Measurements from ENCODE around the gene PPP1R3A. TPM values are rescaled to one million over a fixed set of nuclear protein-coding genes. Genes with fewer than 3 reads are reported as not detected.

Gene PPP1R3A
- polyA plus RNA-seq, 4 donors = 0.01 to 0.27 (median 0.07) TPM; not detected in 1

GRCh38 chr7:113904521-113904920 lies 14.3 kb downstream of the PPP1R3A start:
- Histone ChIP-seq H3K27me3 (ENCODE audit: control insufficient read depth in 3 of 3, insufficient read depth in 3 of 3, low read length in 3 of 3) (no peaks in the 10 kb centered on the region), H3K4me3 (ENCODE audit: low read depth in 1 of 3, low read length in 3 of 3) (no peak overlapping the region), H3K4me1 (ENCODE audit: control insufficient read depth in 3 of 3, insufficient read depth in 2 of 3, low read depth in 1 of 3, low read length in 2 of 3) (no peaks in the 10 kb centered on the region), H3K36me3 (ENCODE audit: control insufficient read depth in 3 of 3, insufficient read depth in 2 of 3, low read depth in 1 of 3, low read length in 3 of 3) (no peaks in the 10 kb centered on the region), H3K27ac (ENCODE audit: low read depth in 1 of 3, low read length in 2 of 3) (no peak overlapping the region), H3K9me3 (ENCODE audit: control insufficient read depth in 2 of 2, insufficient read depth in 1 of 2, low read depth in 1 of 2, low read length in 1 of 2) (no peaks in the 10 kb centered on the region)
- FAIRE-seq (no peak), DNase-seq (no peak)
- 70 to 72% (median 72%) methylated on average over 1 of the region's 1 CpG for WGBS, 3 donors

GRCh38 chr7:113892818-113893217 lies 26.0 kb downstream of the PPP1R3A start:
- H3K9me3 ChIP-seq (ENCODE audit: control insufficient read depth in 2 of 2, insufficient read depth in 1 of 2, low read depth in 1 of 2, low read length in 1 of 2) = no peaks in the 10 kb centered on the region
- DNase-seq (peak in 1 of 2 donors; percentile 1), FAIRE-seq (no peak)
- H3K27me3 ChIP-seq (ENCODE audit: control insufficient read depth in 3 of 3, insufficient read depth in 3 of 3, low read length in 3 of 3) = no peaks in the 10 kb centered on the region
- H3K4me1 ChIP-seq (ENCODE audit: control insufficient read depth in 3 of 3, insufficient read depth in 2 of 3, low read depth in 1 of 3, low read length in 2 of 3) = no peaks in the 10 kb centered on the region
- WGBS, 3 donors = 8 to 30% (median 25%) methylated on average over 3 of the region's 3 CpGs
- no peak overlapping the region for H3K27ac ChIP-seq (ENCODE audit: low read depth in 1 of 3, low read length in 2 of 3)
- no peaks in the 10 kb centered on the region for H3K36me3 ChIP-seq (ENCODE audit: control insufficient read depth in 3 of 3, insufficient read depth in 2 of 3, low read depth in 1 of 3, low read length in 3 of 3)
- no peak overlapping the region for H3K4me3 ChIP-seq (ENCODE audit: low read depth in 1 of 3, low read length in 3 of 3)

DNA sequence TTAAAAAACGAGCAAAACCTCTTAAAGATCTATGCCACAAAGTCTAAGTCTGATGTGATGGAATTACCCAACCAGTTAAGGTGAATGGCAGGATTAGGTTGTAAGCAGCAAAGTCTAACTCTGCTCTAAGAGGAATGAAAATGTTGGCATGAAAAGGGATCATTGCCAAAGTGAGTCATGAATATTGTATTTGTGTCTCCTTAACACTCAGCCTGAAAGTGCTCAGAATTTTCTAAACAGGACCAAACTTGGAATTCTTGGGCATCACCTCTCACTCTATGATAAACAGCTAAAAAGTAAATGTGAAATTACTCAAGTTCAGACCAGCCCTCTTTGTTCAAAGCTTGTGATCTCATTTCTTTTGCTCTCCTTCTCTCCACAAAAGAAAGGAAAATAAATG lies 27.0 kb downstream of the PPP1R3A start:
- DNase-seq (no peak), FAIRE-seq (no peak)
- no peaks in the 10 kb centered on the region for H3K4me1 ChIP-seq (ENCODE audit: control insufficient read depth in 3 of 3, insufficient read depth in 2 of 3, low read depth in 1 of 3, low read length in 2 of 3)
- H3K9me3 ChIP-seq (ENCODE audit: control insufficient read depth in 2 of 2, insufficient read depth in 1 of 2, low read depth in 1 of 2, low read length in 1 of 2) = no peaks in the 10 kb centered on the region
- WGBS, 3 donors = 58 to 66% (median 59%) methylated on average over 1 of the region's 1 CpG
- no peaks in the 10 kb centered on the region for H3K36me3 ChIP-seq (ENCODE audit: control insufficient read depth in 3 of 3, insufficient read depth in 2 of 3, low read depth in 1 of 3, low read length in 3 of 3)
- no peak overlapping the region for H3K4me3 ChIP-seq (ENCODE audit: low read depth in 1 of 3, low read length in 3 of 3)
- H3K27me3 ChIP-seq (ENCODE audit: control insufficient read depth in 3 of 3, insufficient read depth in 3 of 3, low read length in 3 of 3) = no peaks in the 10 kb centered on the region
- no peak overlapping the region for H3K27ac ChIP-seq (ENCODE audit: low read depth in 1 of 3, low read length in 2 of 3)

GRCh38 chr7:113891031-113891350 lies 27.8 kb downstream of the PPP1R3A start:
- Histone ChIP-seq H3K27ac (ENCODE audit: low read depth in 1 of 3, low read length in 2 of 3) (no peak overlapping the region), H3K9me3 (ENCODE audit: control insufficient read depth in 2 of 2, insufficient read depth in 1 of 2, low read depth in 1 of 2, low read length in 1 of 2) (peaks cover 0 to 2% of the 10 kb centered on the region in 2 donors), H3K4me1 (ENCODE audit: control insufficient read depth in 3 of 3, insufficient read depth in 2 of 3, low read depth in 1 of 3, low read length in 2 of 3) (no peaks in the 10 kb centered on the region), H3K4me3 (ENCODE audit: low read depth in 1 of 3, low read length in 3 of 3) (no peak overlapping the region), H3K36me3 (ENCODE audit: control insufficient read depth in 3 of 3, insufficient read depth in 2 of 3, low read depth in 1 of 3, low read length in 3 of 3) (no peaks in the 10 kb centered on the region), H3K27me3 (ENCODE audit: control insufficient read depth in 3 of 3, insufficient read depth in 3 of 3, low read length in 3 of 3) (no peaks in the 10 kb centered on the region)
- no peak for DNase-seq
- 81 to 87% (median 81%) methylated on average over 2 of the region's 2 CpGs for whole genome bisulfite sequencing, 3 donors
- FAIRE-seq = no peak

GRCh38 chr7:113890331-113891030 lies 28.3 kb downstream of the PPP1R3A start:
- H3K36me3 ChIP-seq (ENCODE audit: control insufficient read depth in 3 of 3, insufficient read depth in 2 of 3, low read depth in 1 of 3, low read length in 3 of 3) = no peaks in the 10 kb centered on the region
- 87 to 90% (median 88%) methylated on average over 2 of the region's 2 CpGs for WGBS, 3 donors
- no peak overlapping the region for H3K27ac ChIP-seq (ENCODE audit: low read depth in 1 of 3, low read length in 2 of 3)
- H3K9me3 ChIP-seq (ENCODE audit: control insufficient read depth in 2 of 2, insufficient read depth in 1 of 2, low read depth in 1 of 2, low read length in 1 of 2) = peaks cover 0 to 3% of the 10 kb centered on the region in 2 donors
- DNase-seq = no peak
- H3K27me3 ChIP-seq (ENCODE audit: control insufficient read depth in 3 of 3, insufficient read depth in 3 of 3, low read length in 3 of 3) = no peaks in the 10 kb centered on the region
- H3K4me1 ChIP-seq (ENCODE audit: control insufficient read depth in 3 of 3, insufficient read depth in 2 of 3, low read depth in 1 of 3, low read length in 2 of 3) = no peaks in the 10 kb centered on the region
- FAIRE-seq = no peak
- no peak overlapping the region for H3K4me3 ChIP-seq (ENCODE audit: low read depth in 1 of 3, low read length in 3 of 3)

DNA sequence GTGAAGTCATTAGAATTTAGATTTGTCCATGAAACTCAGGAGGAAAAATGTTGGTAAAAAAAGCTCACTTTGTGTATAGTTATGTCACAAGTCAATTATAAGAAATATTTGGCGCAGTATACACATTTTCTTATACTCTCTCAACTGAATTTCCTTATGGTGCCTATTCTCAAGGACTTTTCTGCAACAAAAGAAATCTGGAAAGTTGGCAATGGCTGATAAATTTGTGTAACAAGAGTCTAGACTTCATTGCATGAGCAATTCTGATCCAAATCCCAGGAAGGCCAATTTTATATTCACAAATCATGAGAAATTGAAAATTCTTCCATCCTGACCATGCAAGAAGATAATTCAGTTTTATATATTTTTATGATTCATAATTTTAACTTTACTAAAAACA lies 35.7 kb downstream of the PPP1R3A start:
- no peak for DNase-seq
- H3K27ac ChIP-seq (ENCODE audit: low read depth in 1 of 3, low read length in 2 of 3) = no peak overlapping the region
- H3K27me3 ChIP-seq (ENCODE audit: control insufficient read depth in 3 of 3, insufficient read depth in 3 of 3, low read length in 3 of 3) = no peaks in the 10 kb centered on the region
- no peaks in the 10 kb centered on the region for H3K4me1 ChIP-seq (ENCODE audit: control insufficient read depth in 3 of 3, insufficient read depth in 2 of 3, low read depth in 1 of 3, low read length in 2 of 3)
- H3K9me3 ChIP-seq (ENCODE audit: control insufficient read depth in 2 of 2, insufficient read depth in 1 of 2, low read depth in 1 of 2, low read length in 1 of 2) = peaks cover 0 to 5% of the 10 kb centered on the region in 2 donors
- H3K36me3 ChIP-seq (ENCODE audit: control insufficient read depth in 3 of 3, insufficient read depth in 2 of 3, low read depth in 1 of 3, low read length in 3 of 3) = no peaks in the 10 kb centered on the region
- no peak overlapping the region for H3K4me3 ChIP-seq (ENCODE audit: low read depth in 1 of 3, low read length in 3 of 3)
- no peak for FAIRE-seq
- 83 to 90% (median 87%) methylated on average over 1 of the region's 1 CpG for WGBS, 3 donors

GRCh38 chr7:113880559-113880958 lies 38.2 kb downstream of the PPP1R3A start:
- Histone ChIP-seq H3K27me3 (ENCODE audit: control insufficient read depth in 3 of 3, insufficient read depth in 3 of 3, low read length in 3 of 3) (no peaks in the 10 kb centered on the region), H3K27ac (ENCODE audit: low read depth in 1 of 3, low read length in 2 of 3) (no peak overlapping the region), H3K36me3 (ENCODE audit: control insufficient read depth in 3 of 3, insufficient read depth in 2 of 3, low read depth in 1 of 3, low read length in 3 of 3) (no peaks in the 10 kb centered on the region), H3K9me3 (ENCODE audit: control insufficient read depth in 2 of 2, insufficient read depth in 1 of 2, low read depth in 1 of 2, low read length in 1 of 2) (peaks cover 0 to 3% of the 10 kb centered on the region in 2 donors), H3K4me1 (ENCODE audit: control insufficient read depth in 3 of 3, insufficient read depth in 2 of 3, low read depth in 1 of 3, low read length in 2 of 3) (no peaks in the 10 kb centered on the region), H3K4me3 (ENCODE audit: low read depth in 1 of 3, low read length in 3 of 3) (no peak overlapping the region)
- no peak for DNase-seq
- no peak for FAIRE-seq
- 54 to 81% (median 72%) methylated on average over 3 of the region's 3 CpGs for WGBS, 3 donors

DNA sequence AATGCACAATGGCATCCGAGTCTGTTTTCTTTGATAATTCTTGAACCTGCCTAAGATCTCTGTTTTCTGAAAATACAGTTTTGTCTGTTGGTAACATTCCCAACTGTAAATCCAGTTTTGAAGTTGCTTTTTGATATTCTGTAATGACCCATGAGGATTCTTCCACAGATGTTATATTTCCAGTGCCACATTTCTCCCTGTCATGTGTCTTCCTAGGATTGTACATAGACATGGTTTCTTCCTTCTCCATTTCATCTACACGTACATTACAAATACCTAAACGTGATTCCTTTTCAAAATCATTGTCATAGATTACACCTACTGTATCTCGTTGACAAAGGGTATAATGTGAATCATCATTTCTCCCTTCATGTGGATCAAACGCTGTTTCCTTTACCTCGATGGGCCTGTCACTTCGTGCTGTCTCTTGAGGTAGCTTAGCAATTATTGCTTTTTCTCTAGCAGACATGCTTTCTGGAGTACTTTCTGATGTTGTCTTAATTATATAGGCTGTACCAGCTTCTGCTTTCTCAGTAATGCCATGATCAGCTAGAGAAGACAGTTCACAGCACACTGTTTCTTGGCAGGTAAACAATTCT lies 40.3 kb downstream of the PPP1R3A start:
- FAIRE-seq (no peak), DNase-seq (no peak)
- no peaks in the 10 kb centered on the region for H3K36me3 ChIP-seq (ENCODE audit: control insufficient read depth in 3 of 3, insufficient read depth in 2 of 3, low read depth in 1 of 3, low read length in 3 of 3)
- H3K9me3 ChIP-seq (ENCODE audit: control insufficient read depth in 2 of 2, insufficient read depth in 1 of 2, low read depth in 1 of 2, low read length in 1 of 2) = no peaks in the 10 kb centered on the region
- 81 to 84% (median 83%) methylated on average over 7 of the region's 7 CpGs for WGBS, 3 donors
- H3K27me3 ChIP-seq (ENCODE audit: control insufficient read depth in 3 of 3, insufficient read depth in 3 of 3, low read length in 3 of 3) = no peaks in the 10 kb centered on the region
- H3K4me1 ChIP-seq (ENCODE audit: control insufficient read depth in 3 of 3, insufficient read depth in 2 of 3, low read depth in 1 of 3, low read length in 2 of 3) = no peaks in the 10 kb centered on the region
- H3K4me3 ChIP-seq (ENCODE audit: low read depth in 1 of 3, low read length in 3 of 3) = no peak overlapping the region
- no peak overlapping the region for H3K27ac ChIP-seq (ENCODE audit: low read depth in 1 of 3, low read length in 2 of 3)

DNA sequence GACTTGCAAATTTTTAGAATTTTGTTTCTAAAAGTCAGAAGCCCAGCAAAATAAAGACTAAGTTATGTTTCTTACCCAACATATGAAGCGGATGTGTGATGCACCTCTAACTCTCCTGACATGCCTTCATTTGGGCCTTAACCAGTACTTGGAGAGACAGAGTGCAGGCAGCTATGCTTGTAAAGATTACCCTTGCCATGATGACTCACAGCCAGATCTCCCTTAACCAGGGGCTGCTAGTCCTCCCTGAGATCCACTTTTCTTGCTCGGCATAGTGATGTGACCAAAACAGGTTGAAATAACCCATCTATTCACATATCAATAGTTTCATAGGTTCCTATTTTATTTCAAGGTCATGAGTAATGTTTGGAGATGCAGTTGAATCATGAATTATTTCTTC lies 43.6 kb downstream of the PPP1R3A start:
- H3K36me3 ChIP-seq (ENCODE audit: control insufficient read depth in 3 of 3, insufficient read depth in 2 of 3, low read depth in 1 of 3, low read length in 3 of 3) = no peaks in the 10 kb centered on the region
- H3K27me3 ChIP-seq (ENCODE audit: control insufficient read depth in 3 of 3, insufficient read depth in 3 of 3, low read length in 3 of 3) = no peaks in the 10 kb centered on the region
- DNase-seq = no peak
- 83 to 91% (median 88%) methylated on average over 2 of the region's 2 CpGs for WGBS, 3 donors
- no peak for FAIRE-seq
- no peaks in the 10 kb centered on the region for H3K9me3 ChIP-seq (ENCODE audit: control insufficient read depth in 2 of 2, insufficient read depth in 1 of 2, low read depth in 1 of 2, low read length in 1 of 2)
- H3K27ac ChIP-seq (ENCODE audit: low read depth in 1 of 3, low read length in 2 of 3) = no peak overlapping the region
- H3K4me1 ChIP-seq (ENCODE audit: control insufficient read depth in 3 of 3, insufficient read depth in 2 of 3, low read depth in 1 of 3, low read length in 2 of 3) = no peaks in the 10 kb centered on the region
- H3K4me3 ChIP-seq (ENCODE audit: low read depth in 1 of 3, low read length in 3 of 3) = no peak overlapping the region
